HG02973 (cell line): ENCODE results near the gene ENOPH1.

Experiments
- ATAC-seq: cut with Tn5 transposase; IDR thresholded peaks from one replicate; pipeline ENCODE4 v1.9.1; 2021; ENCODE audit warnings: moderate library complexity; ENCODE audit not compliant: unreplicated experiment

The ENOPH1 gene

DNA sequence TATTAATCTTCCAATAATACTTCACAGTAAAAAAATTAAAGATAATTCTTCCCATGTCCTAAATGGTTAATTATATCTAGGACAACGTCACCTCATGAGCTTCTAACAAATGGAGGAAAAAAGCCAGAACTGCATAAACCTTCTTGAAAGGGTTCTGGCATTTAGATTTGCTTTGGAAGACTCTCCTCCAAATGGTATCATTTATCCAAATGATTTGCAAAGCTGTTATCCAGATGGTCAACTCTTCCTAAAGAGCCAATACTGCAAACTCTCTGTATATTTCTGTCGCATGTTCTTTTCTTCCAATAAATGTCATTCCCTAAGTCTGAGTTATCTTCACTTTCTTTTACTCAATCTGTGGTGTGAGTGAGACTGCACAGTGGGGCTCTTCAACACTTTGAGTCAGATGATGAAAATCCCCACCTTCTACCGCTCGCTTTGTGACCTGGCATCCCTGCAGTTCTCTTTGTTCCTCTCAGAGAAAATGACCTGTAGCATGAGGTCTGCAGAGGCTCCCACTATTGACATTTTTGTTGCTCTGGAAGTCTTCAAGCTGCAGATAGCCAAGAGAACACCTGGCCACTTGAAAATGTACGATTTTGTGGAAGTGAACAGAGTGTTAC, 78.5 kb downstream of the ENOPH1 start:
- ATAC-seq: no peak

DNA sequence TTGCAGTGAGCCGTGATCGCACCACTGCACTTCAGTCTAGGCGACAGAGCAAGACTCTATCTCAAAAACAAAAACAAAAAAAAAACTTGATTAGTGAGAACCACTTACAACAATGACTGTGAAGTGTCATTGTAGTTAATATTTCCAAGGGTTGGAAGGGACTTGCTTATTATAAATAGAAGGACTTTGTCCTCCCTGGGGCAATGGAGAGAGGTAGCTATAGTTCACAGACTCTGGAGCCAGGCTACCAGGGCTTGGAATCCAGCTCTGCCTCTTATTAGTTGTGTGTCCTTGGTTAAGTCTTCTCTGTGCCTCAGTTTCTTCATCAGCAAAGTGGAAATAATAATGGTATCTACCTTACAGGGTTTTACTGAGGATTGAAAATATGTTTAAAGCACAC, 79.8 kb downstream of the ENOPH1 start:
- no peak for ATAC-seq
